ENCODE data around the gene OR2AG2.

DNA sequence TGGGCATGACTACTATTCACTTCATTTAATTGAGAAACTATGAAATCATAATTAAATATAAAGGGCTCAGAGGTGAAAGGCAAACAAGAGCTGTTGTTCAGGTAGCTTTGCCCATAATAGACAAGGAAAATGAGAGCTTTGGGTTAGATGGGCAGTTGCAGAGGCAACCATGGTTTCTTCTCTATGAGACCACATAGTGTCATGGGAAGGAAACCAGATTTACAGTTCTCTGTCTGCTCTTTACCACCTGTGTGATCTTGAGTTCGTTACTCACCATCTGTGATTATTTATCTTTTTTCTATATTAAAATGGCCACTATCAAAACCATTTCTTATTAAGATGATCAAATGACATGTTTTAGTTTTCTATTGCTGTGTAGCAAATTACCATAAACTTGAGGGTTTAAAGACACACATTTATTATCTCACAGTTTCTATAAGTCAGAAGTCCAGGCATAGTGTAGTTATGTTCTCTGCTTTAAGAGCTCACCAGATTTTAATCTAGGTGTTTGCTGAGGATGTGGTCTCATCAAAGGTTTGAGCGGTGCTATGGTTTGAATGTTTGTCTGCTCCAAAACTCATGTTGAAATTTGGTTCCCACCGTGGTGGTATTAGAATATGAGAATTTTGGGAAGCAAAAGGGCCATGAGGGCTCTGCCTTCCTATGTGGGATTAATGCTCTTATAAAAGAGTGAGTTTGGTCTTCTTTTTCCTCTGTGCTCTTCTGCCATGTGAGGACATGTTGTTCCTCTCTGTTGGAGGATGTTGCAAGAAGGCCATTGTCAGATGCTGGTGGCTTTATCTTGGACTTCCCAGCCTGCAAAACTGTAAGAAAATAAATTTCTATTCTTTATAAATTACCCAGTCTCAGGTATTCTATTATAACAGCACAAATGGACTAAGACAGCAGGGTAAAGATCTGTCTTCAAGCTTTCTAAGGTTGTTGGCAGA is 38.2 kb downstream of the OR2AG2 start:
- TF ChIP-seq, protein P1, sequence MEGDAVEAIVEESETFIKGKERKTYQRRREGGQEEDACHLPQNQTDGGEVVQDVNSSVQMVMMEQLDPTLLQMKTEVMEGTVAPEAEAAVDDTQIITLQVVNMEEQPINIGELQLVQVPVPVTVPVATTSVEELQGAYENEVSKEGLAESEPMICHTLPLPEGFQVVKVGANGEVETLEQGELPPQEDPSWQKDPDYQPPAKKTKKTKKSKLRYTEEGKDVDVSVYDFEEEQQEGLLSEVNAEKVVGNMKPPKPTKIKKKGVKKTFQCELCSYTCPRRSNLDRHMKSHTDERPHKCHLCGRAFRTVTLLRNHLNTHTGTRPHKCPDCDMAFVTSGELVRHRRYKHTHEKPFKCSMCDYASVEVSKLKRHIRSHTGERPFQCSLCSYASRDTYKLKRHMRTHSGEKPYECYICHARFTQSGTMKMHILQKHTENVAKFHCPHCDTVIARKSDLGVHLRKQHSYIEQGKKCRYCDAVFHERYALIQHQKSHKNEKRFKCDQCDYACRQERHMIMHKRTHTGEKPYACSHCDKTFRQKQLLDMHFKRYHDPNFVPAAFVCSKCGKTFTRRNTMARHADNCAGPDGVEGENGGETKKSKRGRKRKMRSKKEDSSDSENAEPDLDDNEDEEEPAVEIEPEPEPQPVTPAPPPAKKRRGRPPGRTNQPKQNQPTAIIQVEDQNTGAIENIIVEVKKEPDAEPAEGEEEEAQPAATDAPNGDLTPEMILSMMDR (IDR thresholded peaks at IDR 0.05): no peak
- TF ChIP-seq POLR2A (IDR thresholded peaks at IDR 0.05; ENCODE audit: low read length) (no peak), POLR2AphosphoS2 (conservative IDR thresholded peaks at IDR 0.05; ENCODE audit: low read length) (no peak)

Measured in A549 (cell line).